Endothelial cell of umbilical vein (primary cell): ENCODE data around the gene OLA1. TPM values are rescaled to one million over a fixed set of nuclear protein-coding genes. Genes with fewer than 3 reads are reported as not detected.

Experiments
- BruUV-seq: library from RNA; stranded (reverse); fragments of 400-500 nt; replicated peaks from 2 replicates; lab custom pipeline; 2021; lab: Mats Ljungman, UMichigan
- CTCF ChIA-PET: fragments of 300-600, 350-600 bp; sonication (Branson Sonifier 250); formaldehyde crosslinking; loops from one replicate; lab custom pipeline; 2021; ENCODE audit warnings: antibody characterized with exemption, inconsistent platforms; lab: Charles Lee
- POLR2A ChIA-PET: fragments of 300-600, 350-600 bp; sonication (Branson Sonifier 250); formaldehyde crosslinking; loops from one replicate; lab custom pipeline; 2021; ENCODE audit warnings: antibody characterized with exemption, inconsistent platforms; lab: Charles Lee
- DNase-seq: peaks from one replicate; pipeline ENCODE4 v3.0.0-alpha.2; 2011; ENCODE audit warnings: low read depth, low spot score
- FAIRE-seq: peaks from 2 replicates; lab custom pipeline; 2011; peaks lifted over from hg19 to GRCh38; lab: Jason Lieb, UNC
- H2AFZ ChIP-seq: 2 replicates; pipeline ENCODE4 v1.6.0; 2012; ENCODE audit warnings: low read depth, low read length, control low read depth, inconsistent platforms
- H3K27ac ChIP-seq: 2 replicates; pipeline ENCODE4 v1.5.1; 2011; ENCODE audit warnings: low read depth, mild to moderate bottlenecking, control low read depth, low read length, moderate library complexity; ENCODE audit not compliant: insufficient read depth
- H3K27me3 ChIP-seq, 2 experiments: 2 replicates each; pipeline versions ENCODE4 v1.6.0 to v1.6.1; 2011; ENCODE audit warnings: low read length in 2 of 2, mixed read lengths in 1 of 2; ENCODE audit not compliant: control insufficient read depth in 2 of 2, insufficient read depth in 2 of 2
- H3K36me3 ChIP-seq, 2 experiments: 2 replicates in 1 of 2; 3 replicates in 1 of 2; pipeline ENCODE4 v1.5.1; 2011; ENCODE audit warnings: low read length in 2 of 2, mild to moderate bottlenecking in 1 of 2, moderate library complexity in 1 of 2; ENCODE audit not compliant: control insufficient read depth in 2 of 2, insufficient read depth in 2 of 2; ENCODE audit errors: extremely low read depth in 1 of 2
- H3K4me1 ChIP-seq: 3 replicates; pipeline ENCODE4 v1.5.1; 2011; ENCODE audit warnings: mild to moderate bottlenecking, low read length; ENCODE audit not compliant: control insufficient read depth, insufficient read depth; ENCODE audit errors: extremely low read depth
- H3K4me2 ChIP-seq: 2 replicates; pipeline ENCODE4 v1.6.1; 2011; ENCODE audit warnings: low read length, control low read depth, mixed read lengths; ENCODE audit not compliant: insufficient read depth
- H3K4me3 ChIP-seq, 3 experiments: fragments of 200-600 bp in 1 of 3; sonication (generic), shearing (Covaris generic) in 1 of 3; replicated peaks in 1 of 3; 2 replicates each; pipeline ENCODE4 v1.5.1; 2011 to 2016; ENCODE audit warnings: control low read depth in 3 of 3, low read length in 3 of 3, mild to moderate bottlenecking in 2 of 3, inconsistent platforms in 1 of 3, low read depth in 1 of 3, moderate library complexity in 1 of 3; ENCODE audit not compliant: insufficient read depth in 1 of 3
- H3K79me2 ChIP-seq: 2 replicates; pipeline ENCODE4 v1.6.0; 2012; ENCODE audit warnings: low read length, inconsistent platforms; ENCODE audit not compliant: control insufficient read depth, insufficient read depth
- H3K9ac ChIP-seq: replicated peaks from 2 replicates; pipeline ENCODE3; 2011; ENCODE audit warnings: low read length, control low read depth; ENCODE audit not compliant: insufficient read depth; ENCODE audit errors: extremely low read depth
- H3K9me1 ChIP-seq: replicated peaks from 3 replicates; pipeline ENCODE4 v1.6.0; 2011; ENCODE audit warnings: mild to moderate bottlenecking, low read length; ENCODE audit not compliant: control insufficient read depth, insufficient read depth; ENCODE audit errors: extremely low read depth
- H3K9me3 ChIP-seq: replicated peaks from 2 replicates; pipeline ENCODE4 v1.5.1; 2012; ENCODE audit warnings: low read length, inconsistent platforms; ENCODE audit not compliant: control insufficient read depth, insufficient read depth
- H4K20me1 ChIP-seq: replicated peaks from 2 replicates; pipeline ENCODE3; 2011; ENCODE audit warnings: mild to moderate bottlenecking, low read length; ENCODE audit not compliant: control insufficient read depth, insufficient read depth; ENCODE audit errors: extremely low read depth
- EZH2 ChIP-seq: IDR thresholded peaks from 2 replicates; pipeline ENCODE4 v1.6.1; 2012; ENCODE audit warnings: borderline replicate concordance, low read depth, mild to moderate bottlenecking, moderate library complexity, low read length, inconsistent platforms; ENCODE audit not compliant: severe bottlenecking
- FOS ChIP-seq: IDR thresholded peaks from 2 replicates; pipeline ENCODE4 v1.6.1; 2011; ENCODE audit warnings: mild to moderate bottlenecking, low read length, moderate library complexity, borderline replicate concordance; ENCODE audit not compliant: insufficient read depth
- GATA2 ChIP-seq: IDR thresholded peaks from 2 replicates; pipeline ENCODE4 v1.7.0; 2011; ENCODE audit warnings: low read depth, mild to moderate bottlenecking, moderate library complexity, mixed read lengths, low read length; ENCODE audit not compliant: insufficient read length, insufficient read depth
- JUN ChIP-seq: IDR thresholded peaks from 2 replicates; pipeline ENCODE4 v1.6.1; 2011; ENCODE audit warnings: borderline replicate concordance, low read depth; ENCODE audit not compliant: insufficient read length, insufficient read depth
- MYC ChIP-seq: IDR thresholded peaks from one replicate; pipeline ENCODE4 v1.6.1; 2011; ENCODE audit warnings: mild to moderate bottlenecking, low read depth, low read length
- POLR2A ChIP-seq: IDR thresholded peaks from 2 replicates; pipeline ENCODE4 v1.6.1; 2012; ENCODE audit warnings: low read depth, mild to moderate bottlenecking, control low read depth, low read length
- POLR2AphosphoS5 ChIP-seq: IDR thresholded peaks from 2 replicates; pipeline ENCODE4 v1.6.1; 2012; ENCODE audit warnings: low read depth, mild to moderate bottlenecking, control low read depth, low read length, moderate library complexity; ENCODE audit not compliant: insufficient read depth
- dilution Hi-C: fragments of 300-500 bp; cut with MboI; formaldehyde crosslinking; loops from one replicate; pipeline ENCODE4 v1.15.0; 2019; ENCODE audit warnings: low sequenced_read_pairs; ENCODE audit not compliant: extremely low pct_ligation_motif_present
- intact Hi-C: fragments of 100-400 bp; cut with micrococcal nuclease; formaldehyde crosslinking; loops from one replicate; pipeline ENCODE4 v1.10.0; 2022
- polyA plus RNA-seq, 4 experiments: library from polyadenylated mRNA; depleted of rRNA in 3 of 4; stranded (reverse) in 3 of 4; unstranded in 1 of 4; fragments of >200 nt; gene quantifications; 2 replicates each; pipeline versions ENCODE4 v1.2.1 to v1.2.3, GENCODE V29; 2011 to 2012; ENCODE audit warnings: missing spikeins in 1 of 4
- total RNA-seq: library from RNA; stranded (reverse); gene quantifications from 2 replicates; pipeline ENCODE4 v1.2.3, GENCODE V29; 2021
- TF ChIP-seq, protein P1 (sequence below), 2 donors: IDR thresholded peaks; 1 replicate in 1 of 2; 2 replicates in 1 of 2; pipeline ENCODE4 v1.5.1; 2011; ENCODE audit warnings: low read length in 2 of 2, mild to moderate bottlenecking in 2 of 2, moderate library complexity in 2 of 2, control low read depth in 1 of 2, inconsistent platforms in 1 of 2, low read depth in 1 of 2; ENCODE audit not compliant: insufficient read depth in 1 of 2; ENCODE audit errors: extremely low read depth in 1 of 2
- TF ChIP-seq, protein P2 (sequence below): IDR thresholded peaks from 2 replicates; pipeline ENCODE4 v1.6.1; 2011; ENCODE audit not compliant: insufficient read depth, insufficient read length

Gene OLA1
- total and polyA plus RNA-seq, 2 donors (not counting 3 experiments of a cell fraction or from before 2014, with no cell fraction given): 30.6 to 93.9 TPM

DNA sequence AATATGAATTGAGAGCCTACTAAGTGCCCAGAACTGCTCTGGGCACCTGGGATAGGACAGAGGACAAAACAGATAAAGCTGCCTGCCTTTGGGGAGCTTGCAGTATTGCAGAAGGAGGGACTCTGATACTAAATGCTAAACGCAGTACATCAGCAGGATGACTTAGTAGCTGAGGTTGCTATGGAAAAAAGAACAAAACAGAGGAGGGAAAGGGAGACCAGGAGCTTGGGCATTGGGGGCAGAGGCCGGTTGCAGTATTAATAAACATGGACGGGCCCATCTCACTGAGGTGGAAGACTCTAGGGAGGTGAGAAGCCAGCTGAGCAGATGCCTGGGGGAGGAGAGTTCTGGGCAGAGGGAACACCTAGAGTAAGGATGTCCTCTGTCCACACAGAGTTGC is 217.1 kb downstream of the OLA1 start:
- no peak for DNase-seq
- Histone ChIP-seq H3K79me2 (no peaks in the 10 kb centered on the region), H2AFZ (no peak overlapping the region), H3K9me3 (no peaks in the 10 kb centered on the region), H4K20me1 (no peaks in the 10 kb centered on the region), H3K36me3 (no peaks in the 10 kb centered on the region), H3K27me3 (no peaks in the 10 kb centered on the region), H3K4me3 (no peak overlapping the region), H3K4me1 (peaks cover 4% of the 10 kb centered on the region), H3K9ac (no peak overlapping the region), H3K4me2 (no peak overlapping the region), H3K27ac (no peak overlapping the region), H3K9me1 (no peaks in the 10 kb centered on the region)
- BruUV-seq: no TSS peak
- TF ChIP-seq, protein P1, sequence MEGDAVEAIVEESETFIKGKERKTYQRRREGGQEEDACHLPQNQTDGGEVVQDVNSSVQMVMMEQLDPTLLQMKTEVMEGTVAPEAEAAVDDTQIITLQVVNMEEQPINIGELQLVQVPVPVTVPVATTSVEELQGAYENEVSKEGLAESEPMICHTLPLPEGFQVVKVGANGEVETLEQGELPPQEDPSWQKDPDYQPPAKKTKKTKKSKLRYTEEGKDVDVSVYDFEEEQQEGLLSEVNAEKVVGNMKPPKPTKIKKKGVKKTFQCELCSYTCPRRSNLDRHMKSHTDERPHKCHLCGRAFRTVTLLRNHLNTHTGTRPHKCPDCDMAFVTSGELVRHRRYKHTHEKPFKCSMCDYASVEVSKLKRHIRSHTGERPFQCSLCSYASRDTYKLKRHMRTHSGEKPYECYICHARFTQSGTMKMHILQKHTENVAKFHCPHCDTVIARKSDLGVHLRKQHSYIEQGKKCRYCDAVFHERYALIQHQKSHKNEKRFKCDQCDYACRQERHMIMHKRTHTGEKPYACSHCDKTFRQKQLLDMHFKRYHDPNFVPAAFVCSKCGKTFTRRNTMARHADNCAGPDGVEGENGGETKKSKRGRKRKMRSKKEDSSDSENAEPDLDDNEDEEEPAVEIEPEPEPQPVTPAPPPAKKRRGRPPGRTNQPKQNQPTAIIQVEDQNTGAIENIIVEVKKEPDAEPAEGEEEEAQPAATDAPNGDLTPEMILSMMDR (IDR thresholded peaks at IDR 0.05; ENCODE audit: extremely low read depth in 1 of 2, insufficient read depth in 1 of 2, low read depth in 1 of 2, low read length in 2 of 2): no peak
- no peak for TF ChIP-seq POLR2AphosphoS5
- TF ChIP-seq POLR2A: no peak
- dilution Hi-C loops: no loop called here
- intact Hi-C loops: no loop called here
- FAIRE-seq: no peak
- ChIA-PET CTCF (interaction anchor here (0.7 kb wide), 1 partner anchor 147 kb away, joined by 4 read pairs; no protein-coding TSS in a partner anchor), POLR2A (no interaction called here)

DNA sequence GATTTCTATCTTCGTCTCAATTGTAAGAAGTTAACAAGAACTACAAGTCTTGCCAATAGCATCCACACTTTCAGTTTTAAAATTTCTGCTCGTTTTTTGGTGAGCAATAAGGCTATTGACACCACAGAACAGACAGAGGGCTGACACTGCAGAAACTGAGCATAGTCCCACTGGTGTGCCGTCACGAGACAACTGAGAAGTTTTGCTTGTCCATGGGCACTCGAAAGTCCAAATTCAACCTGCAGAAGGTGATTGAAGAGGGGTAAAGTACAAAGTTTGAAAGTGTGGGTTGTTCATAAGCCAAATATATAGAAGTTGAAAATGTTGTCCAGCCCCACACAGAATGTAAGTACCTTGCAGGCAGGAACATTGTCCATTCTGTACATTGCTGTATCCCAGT is 219.4 kb downstream of the OLA1 start:
- Histone ChIP-seq H3K27ac (no peak overlapping the region), H3K9me3 (no peaks in the 10 kb centered on the region), H3K27me3 (no peaks in the 10 kb centered on the region), H4K20me1 (no peaks in the 10 kb centered on the region), H3K79me2 (no peaks in the 10 kb centered on the region), H3K4me1 (no peaks in the 10 kb centered on the region), H3K9me1 (no peaks in the 10 kb centered on the region), H3K4me3 (no peak overlapping the region), H3K9ac (no peak overlapping the region), H2AFZ (no peak overlapping the region), H3K4me2 (no peak overlapping the region), H3K36me3 (no peaks in the 10 kb centered on the region)
- dilution Hi-C loops: no loop called here
- TF ChIP-seq GATA2 (no peak), FOS (no peak), POLR2A (no peak), MYC (no peak), JUN (no peak), POLR2AphosphoS5 (no peak), EZH2 (no peak)
- TF ChIP-seq, protein P1 (IDR thresholded peaks at IDR 0.05; ENCODE audit: extremely low read depth in 1 of 2, insufficient read depth in 1 of 2, low read depth in 1 of 2, low read length in 2 of 2): no peak
- TF ChIP-seq, protein P2, sequence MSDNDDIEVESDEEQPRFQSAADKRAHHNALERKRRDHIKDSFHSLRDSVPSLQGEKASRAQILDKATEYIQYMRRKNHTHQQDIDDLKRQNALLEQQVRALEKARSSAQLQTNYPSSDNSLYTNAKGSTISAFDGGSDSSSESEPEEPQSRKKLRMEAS: no peak
- ChIA-PET CTCF (interaction anchor here (1.2 kb wide), 1 partner anchor 16 kb away, joined by 5 read pairs; no protein-coding TSS in a partner anchor), POLR2A (no interaction called here)
- intact Hi-C loops: no loop called here
- no peak for DNase-seq
- no peak for FAIRE-seq
- BruUV-seq: no TSS peak
